Activated CD8-positive, alpha-beta T cell treated with anti-CD3 and anti-CD28 coated beads for 36 hours (primary cell): Measurements from ENCODE around the gene RGS12. TPM values are rescaled to one million over a fixed set of nuclear protein-coding genes. Genes with fewer than 3 reads are reported as not detected.

Source experiments
- ATAC-seq: fragments of 200-7000 bp; cut with Tn5 transposase; one replicate; pipeline ENCODE4 v1.10.0; 2021; ENCODE audit warnings: mild to moderate bottlenecking, moderate library complexity
- CTCF ChIA-PET: fragments of 350-600 bp; sonication (Branson Sonifier 250); formaldehyde crosslinking; loops from one replicate; lab custom pipeline; 2021; ENCODE audit warnings: antibody characterized with exemption; lab: Charles Lee
- POLR2A ChIA-PET: fragments of 350-600 bp; sonication (Branson Sonifier 250); formaldehyde crosslinking; loops from one replicate; lab custom pipeline; 2021; ENCODE audit warnings: antibody characterized with exemption; lab: Charles Lee
- DNase-seq: peaks from one replicate; pipeline ENCODE4 v3.0.0-alpha.2; 2020
- H3K27ac Mint-ChIP-seq: one replicate; pipeline ENCODE4 v1.8.0; 2021; ENCODE audit warnings: mild to moderate bottlenecking, mixed read lengths
- H3K27me3 Mint-ChIP-seq: one replicate; pipeline ENCODE4 v1.8.0; 2021; ENCODE audit warnings: mixed read lengths
- H3K36me3 Mint-ChIP-seq: one replicate; pipeline ENCODE4 v1.8.0; 2021; ENCODE audit warnings: low read depth, mixed read lengths
- H3K4me1 Mint-ChIP-seq: one replicate; pipeline ENCODE4 v1.8.0; 2021; ENCODE audit warnings: low read depth, mixed read lengths
- H3K4me3 Mint-ChIP-seq: one replicate; pipeline ENCODE4 v1.8.0; 2021; ENCODE audit warnings: mild to moderate bottlenecking, moderate library complexity, mixed read lengths
- H3K9me3 Mint-ChIP-seq: one replicate; pipeline ENCODE4 v1.8.0; 2021; ENCODE audit warnings: mixed read lengths
- intact Hi-C: fragments of 100-400 bp; cut with micrococcal nuclease; formaldehyde crosslinking; loops from one replicate; pipeline ENCODE4 v1.10.0; 2022
- total RNA-seq, 2 experiments: library from RNA; stranded (reverse); gene quantifications; one replicate each; pipeline ENCODE4 v1.2.3, GENCODE V29; 2021
- TF ChIP-seq, protein P1 (sequence below): fragments of 200-600 bp; IDR thresholded peaks from one replicate; pipeline ENCODE4 v1.8.0; 2022; ENCODE audit warnings: antibody characterized with exemption, mild to moderate bottlenecking

The RGS12 gene
- total RNA-seq, 2 experiments from 2014 or later, result 4.6 to 4.7 TPM

DNA sequence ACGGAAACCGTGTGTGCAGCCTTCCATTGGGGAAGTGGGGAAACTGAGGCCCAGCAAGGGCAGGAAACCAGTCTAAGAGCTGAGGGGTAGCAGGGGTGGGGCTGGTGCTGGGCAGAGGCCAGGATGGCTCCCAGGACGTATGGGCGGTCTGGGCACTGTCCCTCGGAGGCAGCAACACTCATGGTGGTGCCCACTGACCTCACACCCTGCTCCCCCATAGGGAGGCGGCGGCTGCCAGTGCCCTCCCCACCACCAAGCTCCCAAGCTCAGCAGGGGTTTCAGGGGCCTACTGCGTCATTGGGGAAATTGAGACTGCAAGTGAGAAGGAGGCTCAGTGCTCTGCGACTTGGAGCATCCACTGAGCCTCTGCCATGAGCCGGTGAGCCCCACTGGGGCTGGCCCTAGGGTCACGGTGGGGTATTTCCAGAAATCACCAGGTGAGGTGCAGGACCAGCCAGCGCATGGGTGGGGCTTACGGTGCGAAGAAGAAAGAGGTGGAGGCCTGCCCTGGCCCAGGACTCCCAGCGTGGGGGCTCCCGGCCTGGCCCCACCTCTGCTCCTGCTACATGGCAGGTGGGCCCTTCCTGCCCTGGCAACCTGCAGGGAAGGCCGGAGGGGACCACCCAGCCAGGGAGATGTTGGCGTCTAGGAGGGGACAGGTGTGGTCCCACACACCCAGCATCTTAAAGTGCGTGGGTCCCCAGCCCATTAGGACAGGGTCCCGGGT, 42.9 kb upstream of the RGS12 start:
- POLR2A ChIA-PET, result no interaction called here
- TF ChIP-seq, protein P1, sequence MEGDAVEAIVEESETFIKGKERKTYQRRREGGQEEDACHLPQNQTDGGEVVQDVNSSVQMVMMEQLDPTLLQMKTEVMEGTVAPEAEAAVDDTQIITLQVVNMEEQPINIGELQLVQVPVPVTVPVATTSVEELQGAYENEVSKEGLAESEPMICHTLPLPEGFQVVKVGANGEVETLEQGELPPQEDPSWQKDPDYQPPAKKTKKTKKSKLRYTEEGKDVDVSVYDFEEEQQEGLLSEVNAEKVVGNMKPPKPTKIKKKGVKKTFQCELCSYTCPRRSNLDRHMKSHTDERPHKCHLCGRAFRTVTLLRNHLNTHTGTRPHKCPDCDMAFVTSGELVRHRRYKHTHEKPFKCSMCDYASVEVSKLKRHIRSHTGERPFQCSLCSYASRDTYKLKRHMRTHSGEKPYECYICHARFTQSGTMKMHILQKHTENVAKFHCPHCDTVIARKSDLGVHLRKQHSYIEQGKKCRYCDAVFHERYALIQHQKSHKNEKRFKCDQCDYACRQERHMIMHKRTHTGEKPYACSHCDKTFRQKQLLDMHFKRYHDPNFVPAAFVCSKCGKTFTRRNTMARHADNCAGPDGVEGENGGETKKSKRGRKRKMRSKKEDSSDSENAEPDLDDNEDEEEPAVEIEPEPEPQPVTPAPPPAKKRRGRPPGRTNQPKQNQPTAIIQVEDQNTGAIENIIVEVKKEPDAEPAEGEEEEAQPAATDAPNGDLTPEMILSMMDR, result no peak
- H3K9me3 Mint-ChIP-seq, result no peaks in the 10 kb centered on the region
- H3K27ac Mint-ChIP-seq, result no peak overlapping the region
- no peak for DNase-seq
- no peaks in the 10 kb centered on the region for H3K4me1 Mint-ChIP-seq
- no peak for ATAC-seq
- H3K27me3 Mint-ChIP-seq, result no peaks in the 10 kb centered on the region
- H3K4me3 Mint-ChIP-seq, result no peak overlapping the region
- no peaks in the 10 kb centered on the region for H3K36me3 Mint-ChIP-seq
- CTCF ChIA-PET, result no interaction called here
- intact Hi-C loops, result no loop called here

DNA sequence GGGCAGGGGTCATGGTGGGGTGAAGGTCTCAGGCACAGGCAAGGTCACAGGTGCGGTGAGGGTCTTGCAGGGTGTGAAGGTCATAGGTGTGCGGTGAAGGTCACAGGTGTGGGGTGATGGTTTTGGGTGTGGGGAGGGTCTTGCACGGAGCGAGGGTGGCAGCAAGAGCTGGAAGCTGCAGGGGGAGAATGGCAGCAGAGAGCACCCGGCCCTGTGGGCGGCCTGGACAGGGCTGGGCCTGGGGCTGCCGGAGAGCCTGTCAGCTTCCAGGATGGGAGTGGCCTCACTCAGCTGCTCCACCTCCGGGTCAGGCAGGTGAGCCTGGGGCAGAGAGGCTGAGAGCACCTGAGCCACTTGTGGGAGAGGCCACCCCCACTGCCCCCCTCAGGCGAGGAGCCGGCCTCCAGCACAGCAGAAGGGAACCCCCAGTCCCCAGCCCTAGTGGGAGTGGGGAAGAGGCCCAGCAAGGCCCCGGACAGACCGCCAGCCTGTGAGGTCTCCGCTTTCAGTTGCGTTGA, 42.3 kb upstream of the RGS12 start:
- ATAC-seq (no peak), DNase-seq (no peak)
- no peaks in the 10 kb centered on the region for H3K27me3 Mint-ChIP-seq
- H3K36me3 Mint-ChIP-seq, result no peaks in the 10 kb centered on the region
- ChIA-PET CTCF (no interaction called here), POLR2A (no interaction called here)
- H3K27ac Mint-ChIP-seq, result no peak overlapping the region
- H3K4me1 Mint-ChIP-seq, result no peaks in the 10 kb centered on the region
- no peak overlapping the region for H3K4me3 Mint-ChIP-seq
- H3K9me3 Mint-ChIP-seq, result no peaks in the 10 kb centered on the region
- TF ChIP-seq, protein P1, result no peak
- intact Hi-C loops, result no loop called here

DNA sequence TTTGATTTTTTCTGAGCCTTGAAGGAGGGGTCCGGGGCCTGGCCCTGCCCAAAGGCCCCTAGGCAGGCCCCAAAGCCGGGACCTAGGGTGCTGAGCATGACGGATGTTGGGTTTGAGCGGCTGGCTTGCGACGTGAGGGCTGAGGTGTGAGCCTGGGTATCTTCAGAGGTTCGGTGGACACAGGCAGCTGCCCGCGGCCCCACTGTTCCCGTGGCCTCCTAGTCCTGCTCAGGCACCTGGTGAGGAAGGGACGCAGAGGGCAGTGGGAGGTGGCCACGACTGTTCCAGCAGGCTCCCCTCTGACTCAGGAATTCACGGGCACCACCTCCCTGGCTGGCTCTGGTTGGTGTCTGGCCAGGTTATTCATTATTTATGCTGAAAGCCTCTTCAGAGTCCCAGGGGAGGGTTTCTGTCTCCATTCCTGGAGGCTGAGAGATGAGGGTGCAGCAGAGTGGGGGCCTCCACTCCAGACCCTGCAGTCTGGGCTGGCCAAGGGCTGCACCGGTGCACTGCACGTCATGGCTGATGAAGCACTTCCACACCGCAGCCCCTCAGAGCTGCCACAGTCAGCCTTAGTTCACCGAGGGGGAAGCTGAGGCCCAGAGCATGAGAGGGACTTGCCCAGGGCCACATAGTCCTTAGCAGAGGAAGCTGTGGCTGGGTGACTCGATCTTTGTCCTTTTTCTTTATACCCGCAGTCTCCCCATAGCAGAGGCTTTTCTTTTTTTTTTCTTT, 41.7 kb upstream of the RGS12 start:
- H3K9me3 Mint-ChIP-seq, result no peaks in the 10 kb centered on the region
- DNase-seq, result peak; percentile 46
- peak; percentile 92 for ATAC-seq
- H3K4me1 Mint-ChIP-seq, result no peaks in the 10 kb centered on the region
- no peak overlapping the region for H3K27ac Mint-ChIP-seq
- TF ChIP-seq, protein P1, result no peak
- intact Hi-C loops, result no loop called here
- H3K4me3 Mint-ChIP-seq, result no peak overlapping the region
- ChIA-PET POLR2A (no interaction called here), CTCF (no interaction called here)
- no peaks in the 10 kb centered on the region for H3K36me3 Mint-ChIP-seq
- no peaks in the 10 kb centered on the region for H3K27me3 Mint-ChIP-seq

DNA sequence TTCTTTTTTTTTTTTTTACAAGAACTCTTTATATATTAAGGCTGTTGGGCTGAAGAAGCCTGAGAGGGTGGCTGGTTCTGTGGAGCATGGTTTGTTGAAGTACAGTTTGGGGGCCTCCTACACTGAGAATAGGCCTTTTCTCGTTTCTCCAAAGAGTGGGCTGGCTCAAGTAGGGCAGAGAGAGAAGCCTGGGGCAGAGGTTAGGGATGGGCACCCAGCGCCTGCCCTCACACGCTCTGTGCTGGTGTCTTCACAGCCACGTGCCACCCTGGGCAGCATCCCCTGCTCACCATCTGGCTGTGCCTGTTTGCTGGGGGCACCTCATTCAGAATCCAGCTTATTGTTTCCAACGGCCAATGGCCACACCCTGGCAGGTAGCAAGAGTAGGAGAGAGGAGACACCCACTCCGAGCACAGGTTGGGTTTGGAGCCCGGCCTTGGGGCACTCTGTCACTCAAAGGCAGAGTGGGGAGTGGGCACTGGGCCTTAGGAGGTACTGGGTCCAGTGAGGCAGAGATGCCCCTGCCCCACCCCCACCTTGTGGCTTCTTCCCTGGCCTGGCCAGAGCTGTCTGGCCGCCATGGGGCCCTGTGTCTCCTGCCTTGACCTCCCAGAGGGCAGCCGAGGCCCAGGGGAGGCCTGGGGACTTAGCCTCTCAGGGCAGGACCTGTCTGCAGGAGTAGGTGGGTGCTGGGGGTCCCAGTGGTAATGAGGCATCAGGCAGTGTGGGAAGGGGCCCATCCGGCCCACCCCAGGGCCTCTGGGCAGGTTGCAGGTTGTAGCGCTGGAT, 40.9 kb upstream of the RGS12 start:
- H3K36me3 Mint-ChIP-seq, result no peaks in the 10 kb centered on the region
- no peak overlapping the region for H3K4me3 Mint-ChIP-seq
- ChIA-PET CTCF (no interaction called here), POLR2A (no interaction called here)
- ATAC-seq, result no peak
- no peak overlapping the region for H3K27ac Mint-ChIP-seq
- no peaks in the 10 kb centered on the region for H3K4me1 Mint-ChIP-seq
- H3K9me3 Mint-ChIP-seq, result no peaks in the 10 kb centered on the region
- H3K27me3 Mint-ChIP-seq, result no peaks in the 10 kb centered on the region
- intact Hi-C loops, result no loop called here
- no peak for DNase-seq
- TF ChIP-seq, protein P1, result no peak
